GM18498 (cell line): ENCODE results near the gene ORAI1.
"Not testable (repeated sequence)": the region's sequence is repeated elsewhere in the genome, so short reads cannot be mapped to it uniquely, and the experiment has no call there.

Experiments used
- ATAC-seq: cut with Tn5 transposase; IDR thresholded peaks from one replicate; pipeline ENCODE4 v1.9.1; 2021; ENCODE audit warnings: mild to moderate bottlenecking, moderate library complexity; ENCODE audit not compliant: unreplicated experiment

The ORAI1 gene

DNA sequence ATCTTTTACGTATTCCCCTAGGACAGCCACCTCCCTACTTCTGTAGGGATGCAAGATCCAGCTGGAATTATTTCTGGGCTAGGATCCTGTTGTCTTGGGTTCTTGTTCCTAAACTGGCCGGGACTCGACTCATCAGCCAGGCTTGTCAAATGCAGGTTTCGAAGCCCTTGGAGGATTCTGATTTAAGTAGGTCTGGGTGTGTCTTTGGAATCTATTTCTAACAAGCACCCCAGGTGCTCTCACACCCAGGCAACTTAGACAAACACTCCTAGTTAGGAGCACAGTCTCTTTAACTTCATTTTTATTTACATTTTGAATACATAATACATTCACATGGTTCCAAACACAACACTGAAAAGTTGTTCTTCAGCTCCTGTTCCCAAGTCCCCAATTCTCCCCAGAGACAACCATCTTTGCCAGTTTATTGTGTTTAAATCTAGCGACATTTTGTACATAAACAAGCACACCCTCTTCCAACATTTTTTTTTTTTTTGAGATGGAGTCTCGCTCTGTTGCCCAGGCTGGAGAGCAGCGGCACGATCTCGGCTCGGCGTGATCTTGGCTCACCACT is 22.2 kb downstream of the ORAI1 start:
- no peak for ATAC-seq

DNA sequence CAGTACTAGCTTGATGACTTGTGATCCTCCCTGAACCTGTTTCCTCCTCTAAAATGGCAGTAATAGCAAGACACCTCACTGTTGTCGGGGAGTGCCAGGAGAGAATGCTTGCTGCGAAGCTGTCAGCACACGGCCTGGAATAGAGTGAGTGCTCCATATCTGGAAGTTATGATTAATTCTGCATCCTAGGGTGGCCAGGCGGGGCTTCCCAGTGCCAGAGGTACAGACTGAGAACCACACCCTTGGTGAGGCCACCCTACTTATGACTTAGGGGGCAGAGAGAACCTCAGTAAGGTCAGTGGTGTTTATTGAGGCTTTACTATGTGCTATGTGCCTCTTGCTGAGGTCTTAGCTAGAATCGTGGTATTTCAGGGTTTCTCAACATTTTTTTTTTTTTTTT is 23.0 kb downstream of the ORAI1 start:
- no peak for ATAC-seq

DNA sequence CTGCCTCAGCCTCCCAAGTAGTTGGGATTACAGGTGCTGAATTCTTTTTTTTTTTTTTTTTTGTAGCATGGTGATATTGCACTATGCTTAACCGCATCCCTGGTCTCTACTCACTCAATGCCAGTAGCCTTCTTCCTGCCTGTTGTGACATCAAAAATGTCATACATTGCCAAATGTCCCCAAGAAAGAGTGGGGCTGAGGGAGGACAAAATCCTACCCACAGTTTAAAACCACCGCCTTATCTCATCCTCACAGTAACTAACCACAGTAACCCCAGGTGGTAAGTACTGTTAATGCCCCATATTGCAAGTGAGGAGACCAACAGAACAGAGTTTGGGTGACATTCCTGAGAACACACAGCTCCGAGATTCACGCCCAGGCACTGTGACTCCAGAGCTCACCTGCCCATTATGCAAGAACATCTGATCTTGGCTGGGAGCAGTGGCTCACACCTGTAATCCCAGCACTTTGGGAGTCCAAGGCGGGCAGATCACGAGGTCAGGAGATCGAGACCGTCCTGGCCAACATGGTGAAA is 23.6 kb downstream of the ORAI1 start:
- ATAC-seq = no peak

DNA sequence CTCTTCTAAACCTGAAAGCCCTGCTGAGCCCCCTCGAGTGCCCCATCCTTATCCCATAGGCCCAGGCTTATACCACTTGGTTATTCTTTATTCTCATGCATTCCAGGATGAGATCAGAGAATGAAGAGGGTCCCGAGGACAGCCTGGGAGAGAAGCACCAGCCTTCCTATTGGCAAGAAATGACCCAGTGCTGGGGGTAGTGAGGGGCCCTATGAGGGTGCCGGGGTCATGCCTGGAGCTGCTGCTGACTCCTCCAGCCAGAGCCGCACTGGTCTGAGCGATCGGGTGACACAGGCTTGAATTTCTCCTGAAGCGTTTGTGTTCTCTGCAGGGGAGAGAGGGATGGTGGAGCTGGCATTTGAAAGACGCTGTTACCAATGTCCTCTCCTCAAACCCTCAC is 25.0 kb downstream of the ORAI1 start:
- no peak for ATAC-seq

DNA sequence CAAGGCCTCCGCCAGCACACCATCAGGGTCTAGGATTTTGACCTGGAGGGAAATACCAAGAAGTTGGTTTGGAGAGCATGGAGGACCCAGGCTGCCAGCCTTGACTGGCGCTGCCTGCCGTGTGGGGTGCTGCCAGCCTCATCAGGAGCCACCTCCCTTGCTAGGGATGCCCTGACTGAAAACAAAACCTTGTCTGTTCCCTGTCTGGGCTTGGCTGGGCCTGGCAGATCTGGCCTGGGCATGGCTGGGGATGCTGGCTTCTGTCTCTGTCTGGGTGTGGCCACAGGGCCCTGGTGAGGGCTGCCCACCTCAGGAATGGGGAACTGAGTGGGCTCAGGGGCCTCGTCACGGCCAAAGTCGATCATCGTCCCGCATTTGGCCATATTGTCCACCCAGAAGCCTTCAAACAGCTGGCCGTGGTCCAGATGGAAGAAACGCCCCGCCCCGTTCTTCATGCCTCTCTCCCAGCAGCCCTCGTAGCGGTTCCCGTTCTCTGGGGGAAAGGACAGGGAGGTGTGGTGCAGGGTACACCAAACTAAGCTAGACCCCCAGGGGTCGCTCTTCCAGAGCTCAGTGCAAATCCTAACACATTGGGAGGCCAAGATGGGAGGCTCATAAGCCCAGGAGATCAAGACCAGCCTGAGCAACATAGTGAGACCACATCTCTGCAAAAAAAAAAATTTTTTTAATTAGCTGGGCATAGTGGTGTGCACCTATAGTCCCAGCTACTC is 26.6 kb downstream of the ORAI1 start:
- ATAC-seq = no peak

DNA sequence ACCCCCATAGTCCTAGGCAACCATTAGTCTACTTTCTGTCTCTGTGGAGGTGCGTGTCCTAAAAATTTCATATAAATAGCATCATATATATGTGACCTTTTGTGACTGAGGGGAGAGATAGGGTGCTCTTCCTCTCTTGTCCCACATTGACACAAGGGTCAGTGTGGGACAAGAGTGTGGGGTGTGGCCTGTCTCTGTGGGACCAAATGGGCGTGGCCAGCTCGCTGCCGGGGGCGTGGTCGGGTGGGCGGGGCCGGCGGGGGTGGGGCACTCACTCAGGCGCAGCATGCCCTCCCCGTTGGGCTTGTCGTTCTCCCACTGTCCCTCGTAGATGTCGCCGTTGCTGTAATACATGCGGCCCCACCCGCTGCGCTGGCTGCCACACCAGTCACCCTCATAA is 27.7 kb downstream of the ORAI1 start:
- no peak for ATAC-seq

DNA sequence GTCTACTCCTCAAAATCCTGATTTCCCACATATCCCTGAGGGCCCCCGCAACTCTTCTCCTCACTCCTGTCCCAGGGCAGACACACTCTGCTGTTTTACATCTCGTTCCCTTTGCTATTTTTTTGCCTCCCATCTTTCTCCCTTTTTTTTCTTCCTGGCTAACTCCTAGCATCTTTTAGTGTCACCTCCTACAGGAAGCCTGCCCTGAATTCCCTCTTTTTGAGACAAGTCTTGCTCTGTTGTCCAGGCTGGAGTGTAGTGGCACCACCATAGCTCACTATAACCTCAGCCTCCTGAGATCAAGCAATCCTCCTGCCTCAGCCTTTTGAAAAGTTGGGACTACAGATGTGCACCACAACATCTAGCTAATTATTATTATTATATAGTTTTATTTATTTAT is 29.8 kb downstream of the ORAI1 start:
- ATAC-seq = no peak

DNA sequence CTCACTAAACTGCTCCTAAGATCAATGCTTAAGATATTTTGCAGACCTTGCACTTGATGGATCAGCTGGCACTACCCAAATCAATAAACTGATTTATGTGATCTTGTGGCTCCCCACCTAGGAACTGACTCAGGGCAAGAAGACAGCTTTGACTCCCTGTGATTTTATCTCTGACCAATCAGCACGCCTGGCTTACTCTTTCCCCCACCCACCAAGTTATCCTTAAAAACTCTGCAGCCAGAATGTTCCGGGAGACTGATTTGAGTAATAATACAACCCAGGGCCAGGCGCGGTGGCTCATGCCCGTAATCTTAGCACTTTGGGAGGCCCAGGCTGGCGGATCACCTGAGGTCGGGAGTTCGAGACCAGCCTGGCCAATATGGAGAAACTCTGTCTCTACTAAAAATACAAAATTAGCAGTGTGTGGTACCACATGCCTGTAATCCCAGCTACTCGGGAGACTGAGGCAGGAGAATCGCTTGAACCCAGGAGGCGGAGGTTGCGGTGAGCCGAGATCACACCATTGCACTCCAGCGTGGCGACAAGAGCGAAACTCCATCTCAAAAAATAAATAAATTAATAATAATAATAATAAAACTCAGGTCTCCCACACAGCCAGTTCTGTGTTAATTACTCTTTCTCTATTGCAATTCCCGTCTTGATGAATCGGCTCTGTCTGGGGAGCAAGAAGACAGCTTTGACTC is 31.1 kb downstream of the ORAI1 start:
- no peak for ATAC-seq

DNA sequence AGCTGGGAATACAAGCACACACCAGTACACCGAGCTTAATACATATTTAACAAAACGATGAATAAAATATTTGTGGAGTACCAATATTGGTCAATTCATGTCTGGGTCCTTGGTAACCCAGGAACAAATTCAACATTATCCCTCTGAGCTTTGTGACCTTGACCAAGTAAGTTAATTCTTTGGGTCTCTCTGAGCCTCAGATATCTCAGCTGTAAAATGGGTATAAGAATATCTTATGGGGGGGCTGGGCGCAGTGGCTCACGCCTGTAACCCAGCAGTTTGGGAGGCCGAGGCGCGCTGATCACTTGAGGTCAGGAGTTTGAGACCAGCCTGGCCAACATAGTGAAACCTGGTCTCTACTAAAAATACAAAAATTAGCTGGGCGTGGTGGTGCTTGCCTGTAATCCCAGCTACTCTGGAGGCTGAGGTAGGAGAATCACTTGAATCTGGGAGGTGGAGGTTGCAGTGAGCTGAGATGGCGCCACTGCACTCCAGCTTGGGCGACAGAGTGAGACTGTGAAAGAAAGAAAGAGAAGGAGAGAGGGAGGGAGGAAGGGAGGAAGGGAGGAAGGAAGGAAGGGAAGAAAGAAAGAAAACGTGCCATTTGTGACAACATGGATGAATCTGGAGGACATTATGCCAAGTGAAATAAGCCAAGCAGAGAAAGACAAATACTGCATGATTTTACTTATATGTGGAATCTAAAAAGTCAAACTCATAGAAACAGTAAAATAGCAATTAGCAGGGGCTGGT is 35.2 kb downstream of the ORAI1 start:
- ATAC-seq = not testable (repeated sequence)

DNA sequence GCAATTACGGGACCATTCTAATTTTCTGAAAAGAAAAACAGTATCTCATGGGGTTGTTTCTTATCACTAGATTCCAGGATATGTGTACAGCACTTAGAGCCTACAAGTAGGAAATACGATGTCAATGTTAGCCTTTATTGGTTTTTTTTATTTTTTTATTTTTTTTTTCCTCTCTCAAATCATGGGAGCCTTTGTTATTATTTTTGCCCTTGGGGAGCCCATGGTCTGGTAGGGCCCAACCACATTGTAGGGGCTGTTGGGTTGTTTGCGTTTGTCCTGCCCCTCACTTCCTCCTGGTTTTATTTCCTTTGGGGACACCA is 37.2 kb downstream of the ORAI1 start:
- ATAC-seq = no peak

DNA sequence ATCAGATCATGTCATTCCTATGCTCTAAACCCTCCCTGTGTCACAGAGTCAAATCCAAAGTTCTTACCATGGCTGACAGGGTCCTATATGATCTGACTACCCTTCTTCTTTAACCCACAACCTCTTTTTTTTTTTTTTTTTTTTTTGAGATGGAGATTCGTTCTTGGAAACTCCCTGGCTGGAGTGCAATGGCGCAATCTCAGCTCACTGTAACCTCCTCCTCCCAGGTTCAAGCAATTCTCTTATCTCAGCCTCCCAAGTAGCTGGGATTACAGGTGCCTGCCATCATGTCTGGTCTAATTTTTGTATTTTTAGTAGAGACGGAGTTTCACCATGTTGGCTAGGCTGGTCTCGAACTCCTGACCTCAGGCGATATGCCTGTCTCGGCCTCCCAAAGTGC is 40.5 kb downstream of the ORAI1 start:
- ATAC-seq = not testable (repeated sequence)

DNA sequence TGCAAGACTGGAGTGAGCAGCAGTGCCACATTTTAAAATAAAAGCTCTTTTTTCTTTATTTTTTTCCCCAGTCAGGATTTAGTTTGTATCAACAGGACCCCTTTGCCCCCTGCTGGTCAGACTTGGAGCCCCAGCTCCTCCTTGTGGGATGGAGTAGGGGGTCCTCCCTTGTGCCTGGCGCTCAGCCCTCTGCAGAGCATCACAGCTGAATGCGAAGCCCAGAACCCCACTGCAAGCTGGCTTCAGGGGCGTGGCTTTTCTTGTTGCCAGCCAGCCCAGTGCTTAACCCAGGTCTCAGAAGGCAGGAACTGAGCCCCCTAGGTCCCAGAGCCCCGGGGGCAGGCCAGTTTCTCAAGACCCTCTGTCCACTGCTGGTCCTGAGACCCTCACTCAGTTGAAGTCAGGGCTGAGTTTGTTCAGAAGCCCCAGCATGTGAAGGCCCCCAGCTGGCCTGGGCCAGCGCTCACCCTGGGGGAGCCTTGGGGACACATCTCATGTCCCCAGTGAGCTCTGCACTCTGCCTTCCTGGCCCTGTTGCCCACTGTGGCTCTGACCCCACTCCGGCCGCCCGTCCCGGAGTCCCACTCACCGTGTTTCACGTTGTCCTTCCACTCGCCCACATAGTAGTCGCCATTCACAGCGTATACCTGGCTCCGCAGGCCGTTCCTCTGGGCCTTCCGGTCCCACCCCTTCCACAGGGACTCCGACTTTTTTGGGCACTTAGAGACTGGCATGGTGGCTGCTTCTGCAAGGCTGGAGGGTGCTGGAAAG is 42.6 kb downstream of the ORAI1 start:
- no peak for ATAC-seq

DNA sequence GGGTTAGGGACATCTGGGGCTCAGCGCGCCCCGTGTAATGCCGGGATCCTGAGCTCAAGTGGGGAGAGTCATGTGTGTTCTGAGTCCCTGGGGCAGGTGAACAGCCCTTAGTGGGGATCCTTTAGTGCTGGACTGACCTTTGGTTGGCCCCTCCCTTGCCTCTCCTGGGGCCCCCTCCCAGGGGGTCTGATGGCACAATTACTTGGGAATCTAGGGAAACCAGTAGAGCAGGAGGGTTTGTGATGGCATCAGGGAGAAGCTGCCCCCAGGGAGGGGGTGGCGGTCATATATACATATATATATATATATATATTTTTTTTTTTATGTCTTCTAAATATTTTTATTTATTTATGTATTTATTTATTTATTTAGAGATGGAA is 43.2 kb downstream of the ORAI1 start, which contains the start of gene MORN3:
TSS of gene MORN3 (minus strand) at position 134 of the 380 bp plus-strand sequence. CDS start 171 bp downstream, outside the sequence.
- no peak for ATAC-seq

DNA sequence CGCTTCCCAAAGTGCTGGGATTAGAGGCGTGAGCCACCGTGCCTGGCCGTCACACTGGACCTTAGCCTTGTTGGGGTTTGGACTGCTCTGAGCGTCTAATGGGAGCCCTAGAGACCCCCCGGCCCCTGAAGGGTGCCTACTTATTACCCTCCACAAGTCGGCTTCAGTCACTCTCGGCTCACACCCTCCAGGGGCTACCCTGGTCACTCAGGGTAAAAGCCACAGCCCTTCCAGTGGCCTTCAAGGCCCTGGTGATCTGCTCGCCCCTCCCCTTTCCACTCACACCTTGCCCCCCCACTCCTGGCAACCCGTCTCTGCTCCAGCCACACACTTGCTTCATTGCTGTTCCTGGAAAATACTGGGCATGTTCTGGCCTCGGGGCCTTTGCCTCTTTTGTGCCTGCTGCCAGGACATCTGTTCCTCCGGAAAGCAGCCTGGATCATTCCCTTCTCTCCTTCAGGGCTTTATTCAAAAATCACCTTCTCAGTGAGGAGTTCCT is 46.7 kb downstream of the ORAI1 start:
- no peak for ATAC-seq

DNA sequence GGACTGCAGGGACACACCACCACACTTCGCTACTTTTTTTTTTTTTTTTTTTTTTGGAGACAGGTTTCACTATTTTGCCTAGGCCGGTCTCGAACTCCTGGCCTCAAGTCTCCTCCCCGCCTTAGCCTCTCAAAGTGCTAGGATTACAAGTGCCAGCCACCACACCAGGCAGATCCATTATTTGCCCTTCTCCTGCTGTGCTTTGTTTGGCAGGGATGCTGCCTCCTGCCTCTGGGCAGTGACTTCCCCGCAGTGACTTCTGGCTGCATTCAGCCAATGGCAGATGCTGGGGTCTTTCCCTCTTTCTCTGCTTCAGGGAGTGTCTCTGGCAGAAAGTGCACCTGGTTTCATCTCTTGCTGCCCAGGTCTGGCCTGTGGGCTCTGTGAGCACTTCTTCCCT is 49.9 kb downstream of the ORAI1 start:
- no peak for ATAC-seq

DNA sequence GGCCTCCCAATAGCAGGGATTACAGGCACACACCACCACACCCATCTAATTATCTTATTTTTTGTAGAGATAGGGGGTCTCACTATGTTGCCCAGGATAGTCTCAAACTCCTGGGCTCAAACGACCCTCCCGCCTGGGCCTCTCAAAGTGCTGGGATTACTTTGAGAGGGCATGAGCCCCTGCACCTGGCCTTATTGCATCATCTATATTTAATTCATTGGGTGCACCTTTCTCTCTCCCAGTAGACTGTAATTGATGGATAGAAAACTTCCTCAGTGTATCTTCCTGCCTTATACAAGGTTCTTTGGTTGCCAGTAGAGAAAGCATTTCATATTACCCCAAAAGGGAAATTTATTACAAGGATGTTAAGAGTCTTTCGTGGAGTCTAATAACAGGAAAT is 52.0 kb downstream of the ORAI1 start:
- ATAC-seq = no peak

DNA sequence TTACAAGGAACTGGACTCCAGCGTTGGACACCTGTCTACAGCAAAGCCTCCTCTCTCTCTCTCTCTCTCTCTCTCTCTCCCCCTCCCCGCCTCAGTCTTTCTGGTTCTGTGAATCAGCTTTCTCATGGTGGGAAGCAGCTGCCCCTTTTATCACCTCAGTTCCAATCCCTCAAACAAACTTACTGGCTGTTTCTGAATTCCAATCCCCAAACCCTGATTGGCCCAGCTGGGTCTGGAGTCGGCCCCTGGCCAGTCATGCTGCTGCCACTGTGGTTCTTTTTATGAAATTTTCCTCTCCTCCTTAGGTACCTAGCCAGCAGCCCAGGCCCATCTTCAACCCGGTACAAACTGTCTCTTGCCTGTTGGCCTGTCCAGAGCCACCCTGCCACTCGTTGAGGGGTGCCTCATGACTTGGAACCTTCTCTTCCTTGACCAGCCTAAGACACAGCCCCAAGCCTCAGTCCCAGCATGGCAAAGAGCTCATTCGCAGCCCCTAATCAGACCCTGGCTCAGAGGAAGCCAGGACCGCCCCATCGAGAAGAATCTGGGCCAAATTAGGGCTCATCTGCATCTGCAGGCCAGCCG is 52.5 kb downstream of the ORAI1 start:
- ATAC-seq = no peak

DNA sequence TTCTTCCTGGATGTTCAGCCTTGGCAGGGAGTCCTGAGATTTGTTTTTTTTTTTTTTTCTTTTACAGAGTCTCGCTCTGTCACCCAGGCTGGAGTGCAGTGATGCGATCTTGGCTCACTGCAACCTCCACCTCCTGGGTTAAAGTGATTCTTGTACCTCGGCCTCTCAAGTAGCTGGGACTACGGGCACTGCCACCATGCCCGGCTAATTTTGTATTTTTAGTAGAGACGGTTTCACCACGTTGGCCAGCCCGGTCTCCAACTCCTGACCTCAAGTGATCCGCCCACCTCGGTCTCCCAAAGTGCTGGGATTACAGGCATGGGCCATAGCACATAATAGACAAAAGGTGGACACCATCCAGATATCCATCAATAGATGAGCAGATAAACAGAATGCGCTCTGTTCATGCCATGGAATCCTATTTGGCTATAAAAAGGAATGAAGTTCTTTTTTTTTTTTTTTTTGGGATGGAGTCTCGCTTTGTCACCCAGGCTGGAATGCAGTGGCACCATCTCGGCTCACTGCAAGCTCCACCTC is 53.4 kb downstream of the ORAI1 start:
- ATAC-seq = not testable (repeated sequence)

DNA sequence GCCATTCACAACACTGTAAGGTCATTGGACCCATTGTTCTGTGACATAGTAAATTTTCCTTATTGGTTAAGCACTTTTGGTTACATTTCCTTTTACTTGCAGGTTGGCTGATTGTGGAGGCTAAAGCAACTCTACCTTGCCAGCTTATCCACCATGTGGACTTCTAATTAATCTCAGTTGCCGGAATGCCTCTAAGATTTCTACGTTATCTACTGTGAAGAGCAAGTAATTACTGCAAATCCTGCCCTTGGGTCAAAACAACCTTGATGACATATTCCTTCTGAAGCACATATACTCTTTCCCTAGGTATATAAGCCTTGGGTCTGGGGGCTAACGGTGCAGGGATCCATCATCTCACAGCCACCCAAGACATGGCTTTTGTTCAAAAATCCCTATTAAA is 62.6 kb downstream of the ORAI1 start:
- no peak for ATAC-seq

DNA sequence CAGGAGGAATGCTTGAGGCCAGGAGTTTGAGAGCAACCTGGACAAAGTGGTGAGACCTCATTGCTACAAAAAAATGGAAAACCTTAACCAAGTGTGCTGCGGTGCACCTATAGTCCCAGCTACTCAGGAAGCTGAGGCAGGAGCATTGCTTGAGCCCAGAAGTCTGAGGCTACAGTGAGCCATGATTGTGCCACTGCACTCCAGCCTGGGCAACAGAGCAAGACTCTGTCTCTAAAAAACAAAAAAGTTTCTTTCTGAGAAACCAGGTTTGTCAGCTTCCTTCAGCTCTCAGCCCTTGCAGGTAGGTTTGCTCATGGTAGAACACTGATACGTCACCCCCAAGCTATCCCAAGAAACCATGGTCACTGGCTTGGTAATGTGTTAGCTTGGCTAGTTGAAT is 63.1 kb downstream of the ORAI1 start:
- ATAC-seq = no peak
